AG09319 (cell line): Measurements from ENCODE around the gene RBM28.

Source experiments
- DNase-seq: peaks from one replicate; pipeline ENCODE4 v3.0.0-alpha.2; 2010; ENCODE audit warnings: low read depth; ENCODE audit errors: extremely low read depth
- CTCF ChIP-seq: IDR thresholded peaks from 2 replicates; pipeline ENCODE4 v1.5.1; 2011; ENCODE audit warnings: low read depth, mild to moderate bottlenecking, inconsistent platforms, low read length, moderate library complexity

The RBM28 gene

GRCh38 chr7:128380483-128381106 is 36.9 kb upstream of the RBM28 start:
- DNase-seq, result no peak
- no peak for TF ChIP-seq CTCF

- DNase-seq, result no peak
- no peak for TF ChIP-seq CTCF
Measured at GRCh38 chr7:128379900-128380479, 36.3 kb upstream of the RBM28 start.

DNA sequence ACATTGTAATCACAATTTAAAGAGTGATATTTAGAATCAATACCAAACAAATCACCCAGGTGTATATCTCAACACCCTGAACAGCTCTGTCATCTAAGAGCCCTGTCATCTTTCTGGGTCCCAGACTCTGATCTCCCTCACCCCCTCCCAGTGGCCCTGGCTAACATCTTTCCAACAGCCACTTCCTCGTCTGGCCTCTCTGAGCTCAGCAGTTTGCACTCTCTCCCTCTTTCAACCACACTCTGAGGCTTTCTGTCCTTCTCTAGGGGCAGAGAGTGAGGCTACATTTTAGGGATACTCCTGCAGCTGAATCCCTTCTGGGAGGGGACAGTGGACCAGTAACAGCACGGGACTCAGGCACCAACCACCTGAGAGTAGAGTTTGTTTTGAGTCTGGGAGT is 34.9 kb upstream of the RBM28 start:
- DNase-seq, result no peak
- TF ChIP-seq CTCF, result no peak

- TF ChIP-seq CTCF, result no peak
- DNase-seq, result no peak
Measured at GRCh38 chr7:128376077-128376476, 32.4 kb upstream of the RBM28 start.

- no peak for TF ChIP-seq CTCF
- DNase-seq, result no peak
Measured at GRCh38 chr7:128374041-128374440, 30.3 kb upstream of the RBM28 start.

DNA sequence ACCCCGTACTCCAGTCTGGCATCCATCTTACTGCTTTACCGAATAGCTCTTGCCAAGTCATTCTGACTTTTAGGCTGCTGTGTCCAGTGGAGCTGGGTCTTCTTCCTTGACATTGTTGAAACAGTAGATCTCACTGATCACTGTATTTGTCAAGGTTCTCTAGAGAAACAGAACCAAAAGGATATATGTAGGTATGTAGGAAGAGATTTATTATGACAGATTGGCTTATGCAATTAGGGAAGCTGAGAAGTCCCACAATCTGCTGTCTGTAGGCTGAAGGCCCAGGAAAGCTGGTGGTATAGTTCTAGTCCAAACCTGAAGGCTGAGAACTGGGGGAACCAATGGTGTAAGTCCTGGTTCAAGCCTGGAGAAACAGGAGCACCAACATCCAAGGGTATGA is 29.9 kb upstream of the RBM28 start:
- TF ChIP-seq CTCF, result no peak
- no peak for DNase-seq

DNA sequence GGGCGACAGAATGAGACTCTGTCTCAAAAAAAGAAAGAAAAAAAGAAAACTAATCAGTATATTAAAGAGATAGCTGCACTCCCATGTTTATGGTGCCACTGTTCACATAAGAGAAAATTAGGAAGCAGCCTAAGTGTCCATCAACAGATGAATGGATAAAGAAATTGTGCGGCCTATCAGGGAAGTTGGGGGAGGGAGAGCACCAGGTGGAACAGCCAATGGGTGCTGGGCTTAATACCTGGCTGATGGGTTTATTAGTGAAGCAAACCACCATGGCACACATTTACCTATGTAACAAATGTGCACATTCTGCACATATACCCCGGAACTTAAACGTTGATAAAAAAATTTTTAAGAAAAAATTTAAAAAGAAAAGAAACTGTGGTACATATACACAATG is 26.8 kb upstream of the RBM28 start:
- TF ChIP-seq CTCF, result no peak
- no peak for DNase-seq
